Gastrocnemius medialis (tissue), 4 donors: ENCODE measurements around the gene DNAJB11. TPM values are rescaled to one million over a fixed set of nuclear protein-coding genes. Genes with fewer than 3 reads are reported as not detected.

Experiments used
- ATAC-seq, 2 donors: fragments of 150-250 bp; one replicate each; pipeline ENCODE4 v1.9.1; 2016
- DNase-seq, 2 donors: peaks; one replicate each; pipeline ENCODE4 v3.0.0-alpha.2; 2019
- H3K27ac ChIP-seq, 4 donors: fragments of 200-600 bp; sonication (generic); 1 replicate in 1 of 4; 2 replicates in 3 of 4; pipeline ENCODE4 v1.5.1; 2016 to 2018; ENCODE audit warnings: mild to moderate bottlenecking in 2 of 4, moderate library complexity in 1 of 4
- H3K27me3 ChIP-seq, 3 donors: fragments of 200-600 bp; sonication (generic) in 2 of 3; 1 replicate in 1 of 3; 2 replicates in 2 of 3; pipeline versions ENCODE4 v1.5.1 to v1.6.0; 2016 to 2019; ENCODE audit warnings: mild to moderate bottlenecking in 1 of 3, moderate library complexity in 1 of 3
- H3K36me3 ChIP-seq, 2 donors: fragments of 200-600 bp; sonication (generic) in 1 of 2; one replicate each; pipeline ENCODE4 v1.5.1; 2017 to 2018
- H3K4me1 ChIP-seq, 2 donors: fragments of 200-600 bp; sonication (generic) in 1 of 2; one replicate each; pipeline ENCODE4 v1.5.1; 2016 to 2017; ENCODE audit warnings: mild to moderate bottlenecking in 2 of 2
- H3K4me3 ChIP-seq, 4 donors: fragments of 200-600 bp; sonication (generic) in 3 of 4; 1 replicate in 1 of 4; 2 replicates in 3 of 4; pipeline ENCODE4 v1.5.1; 2016 to 2019; ENCODE audit warnings: mild to moderate bottlenecking in 2 of 4
- H3K9me3 ChIP-seq, 3 donors: fragments of 200-600 bp; sonication (generic) in 2 of 3; 1 replicate in 1 of 3; 2 replicates in 2 of 3; pipeline ENCODE4 v1.5.1; 2016 to 2019
- CTCF ChIP-seq, 5 experiments: fragments of 450-650 bp in 3 of 5; fragments of 200-600 bp in 2 of 5; sonication (generic) in 2 of 5; IDR thresholded peaks in 4 of 5; conservative IDR thresholded peaks in 1 of 5; 1 replicate in 4 of 5; 2 replicates in 1 of 5; pipeline ENCODE4 v1.5.1; 2016 to 2019; ENCODE audit warnings: antibody characterized with exemption in 5 of 5, mild to moderate bottlenecking in 3 of 5, moderate library complexity in 3 of 5
- POLR2A ChIP-seq, 2 donors: fragments of 450-650 bp; IDR thresholded peaks; one replicate each; pipeline ENCODE4 v1.6.1; 2017; ENCODE audit warnings: antibody characterized with exemption in 2 of 2, mild to moderate bottlenecking in 2 of 2, moderate library complexity in 2 of 2
- in situ Hi-C, 4 donors: fragments of 200-750 bp; cut with MboI; loops; one replicate each; pipeline versions ENCODE4 v1.15.0 to v1.8.0; 2017; ENCODE audit warnings: low sequenced_read_pairs in 4 of 4
- intact Hi-C: fragments of 100-400 bp; cut with DNase I; formaldehyde crosslinking; loops from one replicate; pipeline ENCODE4 v1.15.1; 2023; ENCODE audit warnings: low total_unique reads
- total RNA-seq, 4 donors: library from RNA; depleted of rRNA; stranded (reverse); fragments of >200 nt; gene quantifications; one replicate each; pipeline versions ENCODE4 v1.1.0 to v1.2.3, GENCODE V29; 2016

Gene DNAJB11
- total RNA-seq, 4 donors from 2014 or later, result 15.1 to 24.7 (median 23.0) TPM

GRCh38 chr3:186608624-186609215 lies 38.2 kb downstream of the DNAJB11 start:
- intact Hi-C loops, result no loop called here
- in situ Hi-C loops, result loop anchor here (25.0 kb wide), 1 partner anchor 554 kb away; no protein-coding TSS in a partner anchor
- no peak for TF ChIP-seq CTCF (IDR thresholded peaks at IDR 0.05 in 4 of 5, conservative IDR thresholded peaks at IDR 0.05 in 1 of 5)
- TF ChIP-seq POLR2A (IDR thresholded peaks at IDR 0.05), result no peak
- Histone ChIP-seq H3K36me3 (no peaks in the 10 kb centered on the region), H3K27ac (no peak overlapping the region), H3K4me3 (no peak overlapping the region), H3K4me1 (no peaks in the 10 kb centered on the region), H3K9me3 (no peaks in the 10 kb centered on the region), H3K27me3 (no peaks in the 10 kb centered on the region)
- no peak for ATAC-seq
- no peak for DNase-seq

- TF ChIP-seq POLR2A (IDR thresholded peaks at IDR 0.05) (no peak), CTCF (IDR thresholded peaks at IDR 0.05 in 4 of 5, conservative IDR thresholded peaks at IDR 0.05 in 1 of 5) (no peak)
- ATAC-seq (no peak), DNase-seq (no peak)
- H3K4me3 ChIP-seq, result no peak overlapping the region
- no peaks in the 10 kb centered on the region for H3K4me1 ChIP-seq
- H3K9me3 ChIP-seq, result no peaks in the 10 kb centered on the region
- no peaks in the 10 kb centered on the region for H3K36me3 ChIP-seq
- H3K27me3 ChIP-seq, result no peaks in the 10 kb centered on the region
- intact Hi-C loops (no loop called here), in situ Hi-C loops (loop anchor here (25.0 kb wide), 1 partner anchor 553 kb away; no protein-coding TSS in a partner anchor)
- H3K27ac ChIP-seq, result no peak overlapping the region
These were observed 38.8 kb downstream of the DNAJB11 start for GRCh38 chr3:186609247-186609868.

GRCh38 chr3:186612065-186612464 lies 41.5 kb downstream of the DNAJB11 start:
- Histone ChIP-seq H3K4me3 (no peak overlapping the region), H3K27me3 (peaks cover 0 to under 1% (median 0%) of the 10 kb centered on the region in 3 donors), H3K9me3 (no peaks in the 10 kb centered on the region), H3K27ac (no peak overlapping the region), H3K4me1 (peaks cover 0 to 3% of the 10 kb centered on the region in 2 donors), H3K36me3 (no peaks in the 10 kb centered on the region)
- no peak for DNase-seq
- no peak for TF ChIP-seq POLR2A (IDR thresholded peaks at IDR 0.05)
- TF ChIP-seq CTCF (IDR thresholded peaks at IDR 0.05 in 4 of 5, conservative IDR thresholded peaks at IDR 0.05 in 1 of 5), result no peak
- intact Hi-C loops, result loop anchor here (10.0 kb wide), 1 partner anchor 553 kb away; no protein-coding TSS in a partner anchor
- ATAC-seq, result no peak
- in situ Hi-C loops, result loop anchor here (5.0 to 25.0 kb wide), 3 partner anchors 203 to 550 kb away; no protein-coding TSS in a partner anchor

- no peak within 1 kb of the TSS for H3K4me3 ChIP-seq
- H3K27ac ChIP-seq, result no peak within 1 kb of the TSS
- no peaks in the 10 kb centered on the region for H3K9me3 ChIP-seq
- TF ChIP-seq CTCF (IDR thresholded peaks at IDR 0.05 in 4 of 5, conservative IDR thresholded peaks at IDR 0.05 in 1 of 5) (no peak), POLR2A (IDR thresholded peaks at IDR 0.05) (no peak)
- ATAC-seq (no peak), DNase-seq (no peak)
- peaks cover 0 to 8% (median 8%) of the 10 kb centered on the region in 3 donors for H3K27me3 ChIP-seq
- intact Hi-C loops, result loop anchor here (10.0 kb wide), 1 partner anchor 552 kb away; no protein-coding TSS in a partner anchor
- peaks cover 0 to 6% of the 10 kb centered on the region in 2 donors for H3K4me1 ChIP-seq
- in situ Hi-C loops, result loop anchor here (5.0 to 25.0 kb wide), 3 partner anchors 202 to 549 kb away; no protein-coding TSS in a partner anchor
- no peaks in the 10 kb centered on the region for H3K36me3 ChIP-seq
These were observed 42.5 kb downstream of the DNAJB11 start, which contains the start of gene AHSG for GRCh38 chr3:186612721-186613636. AHSG (plus strand) TSS chr3:186613060; CDS start chr3:186613142, 82 bp downstream.
